Endothelial cell (in vitro differentiated cells): Measurements from ENCODE around the gene NIM1K. TPM values are rescaled to one million over a fixed set of nuclear protein-coding genes. Genes with fewer than 3 reads are reported as not detected.

Source experiments
- DNase-seq: peaks from one replicate; pipeline ENCODE4 v3.0.0; 2021; ENCODE audit warnings: low spot score
- H3K27ac Mint-ChIP-seq: one replicate; pipeline ENCODE4 v1.8.0; 2021; ENCODE audit warnings: mixed read lengths, inconsistent platforms; ENCODE audit not compliant: unreplicated experiment
- H3K27me3 Mint-ChIP-seq: one replicate; pipeline ENCODE4 v1.8.0; 2021; ENCODE audit warnings: mild to moderate bottlenecking, moderate library complexity, mixed read lengths, inconsistent platforms; ENCODE audit not compliant: unreplicated experiment
- H3K36me3 Mint-ChIP-seq: one replicate; pipeline ENCODE4 v1.8.0; 2021; ENCODE audit warnings: mild to moderate bottlenecking, low read depth, mixed read lengths, inconsistent platforms; ENCODE audit not compliant: unreplicated experiment
- H3K4me1 Mint-ChIP-seq: one replicate; pipeline ENCODE4 v1.8.0; 2021; ENCODE audit warnings: mild to moderate bottlenecking, mixed read lengths, inconsistent platforms; ENCODE audit not compliant: unreplicated experiment
- H3K4me3 Mint-ChIP-seq: one replicate; pipeline ENCODE4 v1.8.0; 2021; ENCODE audit warnings: mild to moderate bottlenecking, mixed read lengths, inconsistent platforms; ENCODE audit not compliant: unreplicated experiment
- H3K9me3 Mint-ChIP-seq: one replicate; pipeline ENCODE4 v1.8.0; 2021; ENCODE audit warnings: mixed read lengths, inconsistent platforms; ENCODE audit not compliant: unreplicated experiment
- long read RNA-seq: library from polyadenylated mRNA; unstranded; transcript quantifications from one replicate; pipeline ENCODE4 v2.0.0, GENCODE V29; 2020; ENCODE audit not compliant: unreplicated experiment
- total RNA-seq: library from RNA; stranded (reverse); fragmentation: NEBNext Ultra II Directional; extraction: Animal tissue kit (Norgen Biotek cat#: 25700); gene quantifications from one replicate; pipeline ENCODE4 v1.2.1, GENCODE V29; 2021; ENCODE audit not compliant: unreplicated experiment
- TF ChIP-seq, protein P1 (sequence below): fragments of 200-600 bp; sonication (generic); IDR thresholded peaks from one replicate; pipeline ENCODE4 v1.5.0; 2021; ENCODE audit warnings: antibody characterized with exemption; ENCODE audit not compliant: unreplicated experiment

The NIM1K gene
- total RNA-seq, result 0.15 TPM
- long read RNA-seq, result 0 reads

DNA sequence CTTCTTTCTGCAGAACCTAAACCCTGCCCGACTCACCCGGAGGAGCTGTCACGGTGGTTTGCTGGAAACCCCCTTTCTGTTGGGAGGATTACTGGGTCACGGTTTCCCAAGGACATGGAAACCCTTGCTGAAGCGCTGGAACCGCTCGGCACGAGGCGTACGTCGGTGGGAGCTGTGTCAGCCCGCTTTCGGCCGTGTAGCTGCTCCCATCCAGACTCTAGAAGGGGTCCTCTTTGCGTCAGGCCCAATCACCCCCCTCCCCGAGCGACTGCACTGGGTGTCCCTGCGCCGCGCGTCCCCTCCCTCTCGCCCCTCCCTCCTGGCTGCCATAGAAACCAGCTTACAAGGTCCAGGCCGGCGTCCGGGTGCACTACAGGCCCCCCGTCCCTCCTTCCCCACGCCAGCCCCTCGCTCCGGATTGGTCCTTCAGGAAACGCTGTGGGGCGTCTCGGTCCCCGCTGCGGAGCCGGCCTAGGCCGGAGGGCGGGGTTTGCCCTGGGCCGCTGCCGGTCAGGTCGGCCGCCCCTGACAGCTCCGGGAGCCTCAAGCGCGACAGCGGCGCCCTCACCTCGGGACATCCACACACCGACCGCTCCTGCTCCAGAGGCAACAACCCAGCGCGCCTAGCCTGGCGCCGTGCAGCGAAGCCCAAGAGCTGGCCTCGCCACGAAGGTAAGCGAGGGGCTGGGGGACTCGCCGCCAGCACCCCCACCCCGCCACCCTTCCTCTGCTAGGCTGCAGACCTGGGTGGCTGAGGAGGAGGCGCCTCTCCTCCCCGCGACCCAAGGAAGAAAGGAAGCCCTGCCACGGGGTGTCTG lies at the start of gene NIM1K:
Gene NIM1K (plus strand): TSS at position 486 of the 818 bp plus-strand sequence. CDS start 53,551 bp downstream, outside the sequence.
- Mint-ChIP-seq H3K4me3 (peak within 1 kb of the TSS; percentile 81), H3K4me1 (peaks cover 6% of the 10 kb centered on the region), H3K36me3 (no peaks in the 10 kb centered on the region), H3K27me3 (peaks cover 9% of the 10 kb centered on the region), H3K27ac (no peak within 1 kb of the TSS), H3K9me3 (no peaks in the 10 kb centered on the region)
- TF ChIP-seq, protein P1, sequence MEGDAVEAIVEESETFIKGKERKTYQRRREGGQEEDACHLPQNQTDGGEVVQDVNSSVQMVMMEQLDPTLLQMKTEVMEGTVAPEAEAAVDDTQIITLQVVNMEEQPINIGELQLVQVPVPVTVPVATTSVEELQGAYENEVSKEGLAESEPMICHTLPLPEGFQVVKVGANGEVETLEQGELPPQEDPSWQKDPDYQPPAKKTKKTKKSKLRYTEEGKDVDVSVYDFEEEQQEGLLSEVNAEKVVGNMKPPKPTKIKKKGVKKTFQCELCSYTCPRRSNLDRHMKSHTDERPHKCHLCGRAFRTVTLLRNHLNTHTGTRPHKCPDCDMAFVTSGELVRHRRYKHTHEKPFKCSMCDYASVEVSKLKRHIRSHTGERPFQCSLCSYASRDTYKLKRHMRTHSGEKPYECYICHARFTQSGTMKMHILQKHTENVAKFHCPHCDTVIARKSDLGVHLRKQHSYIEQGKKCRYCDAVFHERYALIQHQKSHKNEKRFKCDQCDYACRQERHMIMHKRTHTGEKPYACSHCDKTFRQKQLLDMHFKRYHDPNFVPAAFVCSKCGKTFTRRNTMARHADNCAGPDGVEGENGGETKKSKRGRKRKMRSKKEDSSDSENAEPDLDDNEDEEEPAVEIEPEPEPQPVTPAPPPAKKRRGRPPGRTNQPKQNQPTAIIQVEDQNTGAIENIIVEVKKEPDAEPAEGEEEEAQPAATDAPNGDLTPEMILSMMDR, result no peak
- peak; percentile 57 for DNase-seq

DNA sequence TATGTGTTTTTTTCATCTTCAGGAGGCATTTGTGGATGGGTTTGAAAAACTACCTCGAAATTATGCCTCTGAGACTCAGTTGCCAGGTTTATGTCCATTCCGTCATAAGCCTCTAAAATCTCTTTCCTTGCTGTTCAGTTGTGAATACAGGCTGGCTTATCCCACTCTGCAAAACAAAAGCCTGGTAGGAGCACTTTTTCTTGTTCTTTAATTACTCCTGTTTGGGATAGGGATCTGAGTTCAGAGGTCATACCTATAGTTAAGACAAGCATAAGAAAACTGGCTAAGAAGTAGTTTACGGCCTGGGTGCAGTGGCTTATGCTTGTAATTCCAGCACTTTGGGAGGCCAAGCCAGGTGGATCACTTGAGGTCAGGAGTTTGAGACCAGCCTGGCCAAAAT lies 47.0 kb upstream of the NIM1K start:
- H3K4me1 Mint-ChIP-seq, result peaks cover 5% of the 10 kb centered on the region
- TF ChIP-seq, protein P1, result no peak
- H3K9me3 Mint-ChIP-seq, result no peaks in the 10 kb centered on the region
- H3K27me3 Mint-ChIP-seq, result no peaks in the 10 kb centered on the region
- no peak overlapping the region for H3K4me3 Mint-ChIP-seq
- no peak for DNase-seq
- H3K27ac Mint-ChIP-seq, result no peak overlapping the region
- peaks cover 9% of the 10 kb centered on the region for H3K36me3 Mint-ChIP-seq

DNA sequence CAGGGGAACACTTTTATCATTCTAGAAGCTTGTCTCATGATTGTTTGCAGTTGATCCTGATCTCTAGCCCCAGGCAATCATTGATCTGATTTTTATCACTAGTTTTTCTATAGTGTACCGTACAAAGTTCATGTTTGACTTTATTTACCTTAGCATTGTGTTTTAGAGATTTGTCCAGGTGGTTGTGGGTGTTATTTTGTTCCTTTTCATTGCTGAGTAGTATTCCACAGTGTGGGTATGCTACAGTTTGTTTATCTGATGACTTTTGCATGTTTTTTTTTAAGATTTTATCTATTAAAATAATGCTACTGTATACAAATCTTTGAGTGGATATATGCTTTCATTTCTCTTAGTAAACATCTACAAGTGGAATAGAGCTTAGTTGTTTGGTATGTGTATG lies 45.1 kb upstream of the NIM1K start:
- no peak overlapping the region for H3K4me3 Mint-ChIP-seq
- H3K27me3 Mint-ChIP-seq, result no peaks in the 10 kb centered on the region
- no peaks in the 10 kb centered on the region for H3K9me3 Mint-ChIP-seq
- peaks cover 5% of the 10 kb centered on the region for H3K4me1 Mint-ChIP-seq
- TF ChIP-seq, protein P1, result no peak
- H3K36me3 Mint-ChIP-seq, result peaks cover 5% of the 10 kb centered on the region
- DNase-seq, result no peak
- no peak overlapping the region for H3K27ac Mint-ChIP-seq

DNA sequence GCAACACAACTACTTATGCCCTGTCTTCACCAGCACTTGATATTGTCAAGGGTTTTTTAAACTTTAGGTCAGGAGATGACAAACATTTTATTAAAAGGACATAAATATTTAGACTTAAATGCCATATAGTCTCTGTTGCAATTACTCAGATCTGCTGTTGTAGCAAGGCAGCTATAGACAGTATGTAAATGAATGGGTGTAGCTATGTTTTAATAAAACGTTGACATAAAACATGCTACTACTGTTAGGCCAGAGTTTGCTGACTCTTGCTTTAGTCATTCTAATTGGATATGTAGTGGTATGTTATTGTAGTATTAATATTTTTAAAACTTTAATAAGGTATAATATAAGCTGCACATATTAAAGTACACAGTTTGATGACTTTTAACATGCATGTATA lies 43.6 kb upstream of the NIM1K start:
- Mint-ChIP-seq H3K36me3 (peaks cover 2% of the 10 kb centered on the region), H3K4me3 (no peak overlapping the region), H3K4me1 (peaks cover 2% of the 10 kb centered on the region), H3K27me3 (peaks cover 2% of the 10 kb centered on the region), H3K9me3 (no peaks in the 10 kb centered on the region), H3K27ac (no peak overlapping the region)
- DNase-seq, result no peak
- TF ChIP-seq, protein P1, result no peak

DNA sequence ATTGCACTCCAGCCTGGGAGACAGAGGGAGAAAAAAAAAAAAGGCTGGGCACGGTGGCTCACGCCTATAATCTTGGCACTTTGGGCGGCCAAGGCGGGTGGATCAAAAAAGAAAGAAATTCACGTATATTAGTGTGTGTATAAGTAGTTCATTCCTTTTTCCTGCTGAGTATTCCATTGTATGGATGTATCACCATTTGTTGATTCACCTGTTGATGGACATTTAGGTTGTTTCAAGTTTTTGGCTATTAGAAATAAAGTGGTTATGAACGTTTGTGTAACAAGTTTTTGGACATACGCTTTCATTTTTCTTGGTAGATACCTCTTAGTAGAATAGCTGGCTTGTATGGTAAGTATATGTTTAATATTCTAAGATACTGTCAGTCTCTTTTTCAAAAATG lies 42.8 kb upstream of the NIM1K start:
- Mint-ChIP-seq H3K4me1 (no peaks in the 10 kb centered on the region), H3K9me3 (no peaks in the 10 kb centered on the region), H3K36me3 (peaks cover 6% of the 10 kb centered on the region), H3K4me3 (no peak overlapping the region), H3K27me3 (peaks cover 2% of the 10 kb centered on the region), H3K27ac (no peak overlapping the region)
- TF ChIP-seq, protein P1, result no peak
- no peak for DNase-seq
